ENCODE results near the gene ZNF892. TPM values are rescaled to one million over a fixed set of nuclear protein-coding genes. Genes with fewer than 3 reads are reported as not detected.

Gene ZNF892
- total and polyA plus RNA-seq, 2 donors (not counting 1 experiment from before 2014, with no cell fraction given): 0.67 to 5.5 TPM

DNA sequence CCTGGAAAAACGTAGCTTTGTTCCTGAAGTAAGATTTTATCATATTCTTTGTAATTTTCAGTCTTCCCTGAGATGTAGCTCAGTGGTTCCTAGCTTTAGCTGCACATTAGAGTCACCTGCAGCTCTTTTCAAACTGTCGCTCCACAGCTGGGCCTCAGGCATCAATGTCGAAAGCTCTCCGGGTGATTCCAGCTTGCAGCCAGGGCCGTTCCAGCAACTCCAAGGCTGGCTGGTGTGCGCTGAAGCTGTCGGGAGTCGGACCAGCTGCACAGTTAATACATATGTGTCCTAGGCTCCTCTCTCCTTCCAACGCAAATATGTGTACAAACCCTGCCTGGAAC is 42.3 kb upstream of the ZNF892 start:
- Histone ChIP-seq H3K9ac (ENCODE audit: low read length) (peak overlapping the region; percentile 82), H3K79me2 (ENCODE audit: control insufficient read depth, insufficient read depth, low read length) (peaks cover 41% of the 10 kb centered on the region), H3K27me3 (replicated peaks in 1 of 4; ENCODE audit: control extremely low read depth in 1 of 4, control insufficient read depth in 3 of 4, insufficient read depth in 4 of 4, low read length in 3 of 4) (no peaks in the 10 kb centered on the region), H3K4me2 (replicated peaks; ENCODE audit: low read depth, low read length, poor library complexity, severe bottlenecking) (peak overlapping the region; percentile 90), H3K36me3 (replicated peaks in 1 of 2; ENCODE audit: control extremely low read depth in 1 of 2, control insufficient read depth in 1 of 2, extremely low read depth in 1 of 2, insufficient read depth in 2 of 2, low read length in 1 of 2) (no peaks in the 10 kb centered on the region), H3K4me1 (ENCODE audit: control insufficient read depth in 2 of 2, insufficient read depth in 2 of 2, low read length in 2 of 2) (peaks cover 11 to 19% of the 10 kb centered on the region in 2 donors), H3K9me3 (ENCODE audit: control extremely low read depth in 1 of 3, control insufficient read depth in 2 of 3, insufficient read depth in 1 of 3, low read length in 2 of 3) (no peaks in the 10 kb centered on the region), H4K20me1 (ENCODE audit: control insufficient read depth, insufficient read depth, low read length, poor library complexity, severe bottlenecking) (no peaks in the 10 kb centered on the region), H3K4me3 (ENCODE audit: control extremely low read depth in 1 of 5, extremely low read depth in 1 of 5, insufficient read depth in 1 of 5, low read depth in 2 of 5, low read length in 4 of 5) (peak overlapping the region; percentile 70 to 96 (median 94)), H2AFZ (ENCODE audit: insufficient read depth, low read depth, low read length, poor library complexity, severe bottlenecking) (peak overlapping the region; percentile 91), H3K27ac (ENCODE audit: low read length in 2 of 2) (peak overlapping the region; percentile 80 to 91)
- peak overlapping the region; percentile 97 for H3K4me3 Mint-ChIP-seq
- ATAC-seq (ENCODE audit: low read depth): peak; percentile 5
- CTCF ChIA-PET: interaction anchor here (1.7 to 2.7 kb wide), 2 partner anchors 38 to 43 kb away, joined by 4 to 14 read pairs; partner anchors contain the start of gene MRPS5
- POLR2A ChIA-PET: interaction anchor here (1.5 kb wide), 1 partner anchor 44 kb away, joined by 4 read pairs; the partner anchor contains the start of gene MRPS5
- 2% methylated on average over 8 of the region's 9 CpGs for WGBS (ENCODE audit: insufficient coverage)
- DNase-seq: no peak
- H3K4me1 Mint-ChIP-seq: peaks cover 33% of the 10 kb centered on the region
- H3K9me3 Mint-ChIP-seq (ENCODE audit: insufficient read depth): no peaks in the 10 kb centered on the region
- TF ChIP-seq EZH2 (IDR thresholded peaks at IDR 0.05; ENCODE audit: borderline replicate concordance, insufficient read depth, low read depth, low read length, poor library complexity, severe bottlenecking): no peak
- H3K27ac Mint-ChIP-seq: peak overlapping the region; percentile 98
- H3K27me3 Mint-ChIP-seq: no peaks in the 10 kb centered on the region
- intact Hi-C loops (cut with micrococcal nuclease): loop anchor here (1.0 kb wide), 2 partner anchors 42 to 43 kb away; partner anchors contain the start of gene ZNF892

DNA sequence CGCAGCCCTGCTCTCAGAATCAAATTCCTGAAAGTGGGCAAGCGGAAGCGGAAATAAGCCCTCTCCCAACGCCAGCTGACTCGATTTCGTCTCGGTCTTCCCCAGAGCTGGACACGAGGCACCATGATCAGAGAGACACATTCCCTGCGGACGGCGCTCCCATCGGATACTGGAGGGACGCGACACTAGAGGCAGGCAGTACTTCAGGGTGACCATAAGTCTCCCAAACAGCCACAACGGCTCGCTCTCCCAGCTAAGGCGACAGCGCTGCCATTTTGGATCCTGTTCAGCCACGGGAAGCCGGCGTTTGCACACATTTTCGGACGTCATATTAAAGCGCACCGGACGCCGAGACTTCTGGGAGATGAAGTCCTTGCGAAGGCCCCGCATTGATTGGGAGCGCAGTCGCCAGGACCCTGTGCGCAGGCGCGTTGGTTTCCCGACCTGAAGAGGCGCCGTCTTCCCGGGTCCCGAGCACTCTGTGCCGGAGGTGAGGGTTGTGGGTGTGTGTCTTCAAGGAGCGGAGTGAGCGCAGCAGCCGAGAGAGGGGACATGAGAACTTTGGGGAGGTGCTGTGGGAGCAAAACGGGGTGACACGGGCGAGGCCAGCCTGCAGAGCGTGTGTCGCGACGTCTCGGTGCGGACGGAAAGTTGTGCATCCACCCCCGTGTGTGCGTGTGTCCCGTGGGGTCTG is 41.8 kb upstream of the ZNF892 start, which contains the start of gene ZNF2:
TSS of gene ZNF2 (plus strand) at position 439 of the 694 bp plus-strand sequence. CDS start 10,418 bp downstream, outside the sequence.
- H3K27me3 ChIP-seq (replicated peaks in 1 of 4; ENCODE audit: control extremely low read depth in 1 of 4, control insufficient read depth in 3 of 4, insufficient read depth in 4 of 4, low read length in 3 of 4): no peaks in the 10 kb centered on the region
- POLR2A ChIA-PET: interaction anchor here (1.5 kb wide), 1 partner anchor 44 kb away, joined by 4 read pairs; the partner anchor contains the start of gene MRPS5
- Mint-ChIP-seq H3K9me3 (ENCODE audit: insufficient read depth) (no peaks in the 10 kb centered on the region), H3K4me1 (peaks cover 28% of the 10 kb centered on the region), H3K27ac (peak within 1 kb of the TSS; percentile 98), H3K27me3 (no peaks in the 10 kb centered on the region), H3K4me3 (peak within 1 kb of the TSS; percentile 97)
- peaks cover 11 to 16% of the 10 kb centered on the region in 2 donors for H3K4me1 ChIP-seq (ENCODE audit: control insufficient read depth in 2 of 2, insufficient read depth in 2 of 2, low read length in 2 of 2)
- no peaks in the 10 kb centered on the region for H3K36me3 ChIP-seq (replicated peaks in 1 of 2; ENCODE audit: control extremely low read depth in 1 of 2, control insufficient read depth in 1 of 2, extremely low read depth in 1 of 2, insufficient read depth in 2 of 2, low read length in 1 of 2)
- H3K4me2 ChIP-seq (replicated peaks; ENCODE audit: low read depth, low read length, poor library complexity, severe bottlenecking): peak within 1 kb of the TSS; percentile 90
- TF ChIP-seq EZH2 (IDR thresholded peaks at IDR 0.05; ENCODE audit: borderline replicate concordance, insufficient read depth, low read depth, low read length, poor library complexity, severe bottlenecking): no peak
- TF ChIP-seq, protein P1, sequence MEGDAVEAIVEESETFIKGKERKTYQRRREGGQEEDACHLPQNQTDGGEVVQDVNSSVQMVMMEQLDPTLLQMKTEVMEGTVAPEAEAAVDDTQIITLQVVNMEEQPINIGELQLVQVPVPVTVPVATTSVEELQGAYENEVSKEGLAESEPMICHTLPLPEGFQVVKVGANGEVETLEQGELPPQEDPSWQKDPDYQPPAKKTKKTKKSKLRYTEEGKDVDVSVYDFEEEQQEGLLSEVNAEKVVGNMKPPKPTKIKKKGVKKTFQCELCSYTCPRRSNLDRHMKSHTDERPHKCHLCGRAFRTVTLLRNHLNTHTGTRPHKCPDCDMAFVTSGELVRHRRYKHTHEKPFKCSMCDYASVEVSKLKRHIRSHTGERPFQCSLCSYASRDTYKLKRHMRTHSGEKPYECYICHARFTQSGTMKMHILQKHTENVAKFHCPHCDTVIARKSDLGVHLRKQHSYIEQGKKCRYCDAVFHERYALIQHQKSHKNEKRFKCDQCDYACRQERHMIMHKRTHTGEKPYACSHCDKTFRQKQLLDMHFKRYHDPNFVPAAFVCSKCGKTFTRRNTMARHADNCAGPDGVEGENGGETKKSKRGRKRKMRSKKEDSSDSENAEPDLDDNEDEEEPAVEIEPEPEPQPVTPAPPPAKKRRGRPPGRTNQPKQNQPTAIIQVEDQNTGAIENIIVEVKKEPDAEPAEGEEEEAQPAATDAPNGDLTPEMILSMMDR (IDR thresholded peaks at IDR 0.05): no peak
- peak within 1 kb of the TSS; percentile 82 for H3K9ac ChIP-seq (ENCODE audit: low read length)
- CTCF ChIA-PET: interaction anchor here (1.7 to 2.7 kb wide), 2 partner anchors 39 to 44 kb away, joined by 4 to 14 read pairs; partner anchors contain the start of gene MRPS5
- no peaks in the 10 kb centered on the region for H3K9me3 ChIP-seq (ENCODE audit: control extremely low read depth in 1 of 3, control insufficient read depth in 2 of 3, insufficient read depth in 1 of 3, low read length in 2 of 3)
- peak within 1 kb of the TSS; percentile 91 for H2AFZ ChIP-seq (ENCODE audit: insufficient read depth, low read depth, low read length, poor library complexity, severe bottlenecking)
- H3K4me3 ChIP-seq (ENCODE audit: control extremely low read depth in 1 of 5, extremely low read depth in 1 of 5, insufficient read depth in 1 of 5, low read depth in 2 of 5, low read length in 4 of 5): peak within 1 kb of the TSS; percentile 70 to 96 (median 94)
- H4K20me1 ChIP-seq (ENCODE audit: control insufficient read depth, insufficient read depth, low read length, poor library complexity, severe bottlenecking): no peaks in the 10 kb centered on the region
- H3K27ac ChIP-seq (ENCODE audit: low read length in 2 of 2): peak within 1 kb of the TSS; percentile 80 to 91
- ATAC-seq (ENCODE audit: low read depth) (peak; percentile 94), DNase-seq (peak; percentile 96)
- WGBS (ENCODE audit: insufficient coverage): under 1% methylated on average over 56 of the region's 56 CpGs
- peaks cover 41% of the 10 kb centered on the region for H3K79me2 ChIP-seq (ENCODE audit: control insufficient read depth, insufficient read depth, low read length)
- intact Hi-C loops (cut with micrococcal nuclease): loop anchor here (1.0 kb wide), 2 partner anchors 42 to 43 kb away; partner anchors contain the start of gene ZNF892
